CD4-positive, alpha-beta memory T cell (primary cell): ENCODE data around the gene ARL8B. TPM values are rescaled to one million over a fixed set of nuclear protein-coding genes. Genes with fewer than 3 reads are reported as not detected.

ENCODE experiments used
- CTCF ChIA-PET: fragments of 350-600 bp; sonication (Branson Sonifier 250); formaldehyde crosslinking; loops from one replicate; lab custom pipeline; 2021; ENCODE audit warnings: inconsistent platforms; ENCODE audit not compliant: partially characterized antibody; lab: Charles Lee
- POLR2A ChIA-PET: fragments of 350-600 bp; sonication (Branson Sonifier 250); formaldehyde crosslinking; loops from one replicate; lab custom pipeline; 2021; ENCODE audit not compliant: partially characterized antibody; lab: Charles Lee
- DNase-seq, 5 donors: peaks; one replicate each; pipeline versions ENCODE4 v3.0.0 to v3.0.0-alpha.2; 2020 to 2022; ENCODE audit warnings: mixed read lengths in 1 of 5
- H3K27ac ChIP-seq: one replicate; pipeline ENCODE4 v1.7.0; 2013; ENCODE audit warnings: low read depth, low read length
- H3K27me3 ChIP-seq: 2 replicates; pipeline ENCODE4 v1.7.0; 2013; ENCODE audit warnings: mild to moderate bottlenecking, low read length, moderate library complexity; ENCODE audit not compliant: insufficient read depth
- H3K36me3 ChIP-seq: 2 replicates; pipeline ENCODE4 v1.7.0; 2013; ENCODE audit warnings: mild to moderate bottlenecking, low read length, moderate library complexity; ENCODE audit not compliant: insufficient read depth
- H3K4me1 ChIP-seq: 2 replicates; pipeline ENCODE4 v1.7.0; 2013; ENCODE audit warnings: mild to moderate bottlenecking, low read length, moderate library complexity; ENCODE audit not compliant: insufficient read depth
- H3K4me3 ChIP-seq, 2 donors: one replicate each; pipeline ENCODE4 v1.7.0; 2013; ENCODE audit warnings: low read length in 2 of 2, mild to moderate bottlenecking in 1 of 2
- H3K9me3 ChIP-seq, 2 donors: one replicate each; pipeline ENCODE4 v1.7.0; 2013; ENCODE audit warnings: low read length in 2 of 2, control low read depth in 1 of 2; ENCODE audit not compliant: control insufficient read depth in 1 of 2
- H3K27ac Mint-ChIP-seq, 7 donors: one replicate each; pipeline ENCODE4 v1.8.0; 2020 to 2021; ENCODE audit warnings: mixed read lengths in 7 of 7, mild to moderate bottlenecking in 6 of 7, inconsistent platforms in 3 of 7, moderate library complexity in 3 of 7
- H3K27me3 Mint-ChIP-seq, 2 donors: one replicate each; pipeline ENCODE4 v1.8.0; 2020 to 2021; ENCODE audit warnings: mixed read lengths in 2 of 2
- H3K36me3 Mint-ChIP-seq, 2 donors: one replicate each; pipeline ENCODE4 v1.8.0; 2020 to 2021; ENCODE audit warnings: mixed read lengths in 2 of 2, inconsistent platforms in 1 of 2, mild to moderate bottlenecking in 1 of 2
- H3K4me1 Mint-ChIP-seq, 4 donors: one replicate each; pipeline ENCODE4 v1.8.0; 2020 to 2021; ENCODE audit warnings: mixed read lengths in 4 of 4, mild to moderate bottlenecking in 1 of 4
- H3K4me3 Mint-ChIP-seq, 8 donors: one replicate each; pipeline ENCODE4 v1.8.0; 2020 to 2021; ENCODE audit warnings: mixed read lengths in 8 of 8, mild to moderate bottlenecking in 7 of 8, moderate library complexity in 6 of 8, inconsistent platforms in 3 of 8
- H3K9me3 Mint-ChIP-seq, 8 donors: one replicate each; pipeline ENCODE4 v1.8.0; 2020 to 2021; ENCODE audit warnings: mixed read lengths in 8 of 8, mild to moderate bottlenecking in 5 of 8, inconsistent platforms in 3 of 8, moderate library complexity in 1 of 8
- intact Hi-C: fragments of 100-400 bp; cut with micrococcal nuclease; formaldehyde crosslinking; loops from one replicate; pipeline ENCODE4 v1.15.1; 2023
- polyA plus RNA-seq, 2 donors: library from polyadenylated mRNA; unstranded; fragments of 300-500 nt; fragmentation: Illumina TruSeq; gene quantifications; one replicate each; pipeline ENCODE4 v1.2.3, GENCODE V29; 2021
- total RNA-seq, 2 experiments: library from RNA; stranded (reverse); gene quantifications; one replicate each; pipeline ENCODE4 v1.2.3, GENCODE V29; 2021

ARL8B gene
- total and polyA plus RNA-seq, 4 experiments from 2014 or later = 46.1 to 60.9 (median 58.0) TPM

GRCh38 chr3:5198986-5199731, 77.1 kb downstream of the ARL8B start:
- Histone ChIP-seq H3K4me3 (no peak overlapping the region), H3K27ac (peak overlapping the region; percentile 54), H3K36me3 (peaks cover 30% of the 10 kb centered on the region), H3K4me1 (peaks cover 66% of the 10 kb centered on the region), H3K9me3 (no peaks in the 10 kb centered on the region), H3K27me3 (no peaks in the 10 kb centered on the region)
- ChIA-PET CTCF (interaction anchor here (1.0 to 1.6 kb wide), 2 partner anchors 13 to 63 kb away, joined by 4 to 5 read pairs; no protein-coding TSS in a partner anchor), POLR2A (interaction anchor here (1.1 to 8.4 kb wide), 3 partner anchors 9 to 26 kb away, joined by 3 to 206 read pairs (median 3); partner anchors contain the start of gene EDEM1)
- H3K4me1 Mint-ChIP-seq = peaks cover 49 to 76% (median 64%) of the 10 kb centered on the region in 4 donors
- peaks cover 0 to 5% (median 0%) of the 10 kb centered on the region in 8 donors for H3K9me3 Mint-ChIP-seq
- peaks cover 52 to 70% of the 10 kb centered on the region in 2 donors for H3K36me3 Mint-ChIP-seq
- peak overlapping the region; percentile 88 to 98 (median 94) for H3K27ac Mint-ChIP-seq
- no peaks in the 10 kb centered on the region for H3K27me3 Mint-ChIP-seq
- intact Hi-C loops = no loop called here
- peak in 1 of 5 donors; percentile 22 for DNase-seq
- H3K4me3 Mint-ChIP-seq = peak overlapping the region in 6 of 8 donors; percentile 29 to 81 (median 54)

- intact Hi-C loops = no loop called here
- H3K4me1 Mint-ChIP-seq = peaks cover 32 to 54% (median 44%) of the 10 kb centered on the region in 4 donors
These were observed 79.4 kb downstream of the ARL8B start for GRCh38 chr3:5201536-5201935.

GRCh38 chr3:5202222-5202621, 80.1 kb downstream of the ARL8B start:
- Mint-ChIP-seq H3K36me3 (peaks cover 67 to 77% of the 10 kb centered on the region in 2 donors), H3K4me1 (peaks cover 26 to 47% (median 38%) of the 10 kb centered on the region in 4 donors), H3K9me3 (peaks cover 0 to 2% (median 0%) of the 10 kb centered on the region in 8 donors), H3K27ac (peak overlapping the region; percentile 18 to 86 (median 68)), H3K27me3 (no peaks in the 10 kb centered on the region), H3K4me3 (no peak overlapping the region)
- Histone ChIP-seq H3K27ac (no peak overlapping the region), H3K9me3 (no peaks in the 10 kb centered on the region), H3K36me3 (peaks cover 58% of the 10 kb centered on the region), H3K4me1 (peaks cover 35% of the 10 kb centered on the region), H3K4me3 (no peak overlapping the region), H3K27me3 (no peaks in the 10 kb centered on the region)
- ChIA-PET CTCF (no interaction called here), POLR2A (interaction anchor here (8.4 kb wide), 1 partner anchor 15 kb away, joined by 206 read pairs; the partner anchor contains the start of gene EDEM1)
- intact Hi-C loops = no loop called here
- no peak for DNase-seq

More at GRCh38 chr3:5201536-5201935, 79.4 kb downstream of the ARL8B start:
- ChIA-PET POLR2A (interaction anchor here (8.4 kb wide), 1 partner anchor 14 kb away, joined by 206 read pairs; the partner anchor contains the start of gene EDEM1), CTCF (no interaction called here)
- Mint-ChIP-seq H3K4me3 (no peak overlapping the region), H3K27ac (peak overlapping the region; percentile 18 to 86 (median 70)), H3K36me3 (peaks cover 67 to 75% of the 10 kb centered on the region in 2 donors), H3K9me3 (peaks cover 0 to 5% (median 0%) of the 10 kb centered on the region in 8 donors), H3K27me3 (no peaks in the 10 kb centered on the region)
- Histone ChIP-seq H3K9me3 (no peaks in the 10 kb centered on the region), H3K4me3 (no peak overlapping the region), H3K27me3 (no peaks in the 10 kb centered on the region), H3K4me1 (peaks cover 42% of the 10 kb centered on the region), H3K27ac (no peak overlapping the region), H3K36me3 (peaks cover 51% of the 10 kb centered on the region)
- DNase-seq = no peak

GRCh38 chr3:5205165-5205941, 83.3 kb downstream of the ARL8B start:
- Mint-ChIP-seq H3K9me3 (no peaks in the 10 kb centered on the region), H3K36me3 (peaks cover 81 to 83% of the 10 kb centered on the region in 2 donors), H3K27me3 (no peaks in the 10 kb centered on the region), H3K4me3 (no peak overlapping the region), H3K27ac (peak overlapping the region; percentile 18 to 77 (median 72)), H3K4me1 (peaks cover 3 to 23% (median 10%) of the 10 kb centered on the region in 4 donors)
- intact Hi-C loops = no loop called here
- ChIA-PET CTCF (no interaction called here), POLR2A (interaction anchor here (1.2 to 1.5 kb wide), 2 partner anchors 14 to 17 kb away, joined by 3 to 5 read pairs; no protein-coding TSS in a partner anchor)
- no peak for DNase-seq
- Histone ChIP-seq H3K4me1 (peaks cover 4% of the 10 kb centered on the region), H3K9me3 (no peaks in the 10 kb centered on the region), H3K27me3 (no peaks in the 10 kb centered on the region), H3K27ac (no peak overlapping the region), H3K36me3 (peaks cover 89% of the 10 kb centered on the region), H3K4me3 (no peak overlapping the region)

GRCh38 chr3:5210926-5211325, 88.8 kb downstream of the ARL8B start:
- intact Hi-C loops = no loop called here
- Mint-ChIP-seq H3K4me3 (no peak overlapping the region), H3K27ac (peak overlapping the region in 3 of 7 donors; percentile 5 to 47 (median 25)), H3K9me3 (no peaks in the 10 kb centered on the region), H3K36me3 (peaks cover 93 to 94% of the 10 kb centered on the region in 2 donors), H3K4me1 (peaks cover 0 to 12% (median 6%) of the 10 kb centered on the region in 4 donors), H3K27me3 (no peaks in the 10 kb centered on the region)
- ChIA-PET POLR2A (no interaction called here), CTCF (no interaction called here)
- no peaks in the 10 kb centered on the region for H3K4me1 ChIP-seq
- H3K9me3 ChIP-seq = no peaks in the 10 kb centered on the region
- H3K27me3 ChIP-seq = no peaks in the 10 kb centered on the region
- no peak for DNase-seq
- H3K36me3 ChIP-seq = peaks cover 95% of the 10 kb centered on the region
- H3K27ac ChIP-seq = no peak overlapping the region
- no peak overlapping the region for H3K4me3 ChIP-seq

- Mint-ChIP-seq H3K27ac (peak overlapping the region; percentile 2 to 86 (median 68)), H3K27me3 (no peaks in the 10 kb centered on the region), H3K36me3 (peaks cover 86 to 93% of the 10 kb centered on the region in 2 donors), H3K4me3 (no peak overlapping the region), H3K9me3 (no peaks in the 10 kb centered on the region), H3K4me1 (peaks cover 6 to 12% (median 7%) of the 10 kb centered on the region in 4 donors)
- Histone ChIP-seq H3K36me3 (peaks cover 93% of the 10 kb centered on the region), H3K27me3 (no peaks in the 10 kb centered on the region), H3K9me3 (no peaks in the 10 kb centered on the region), H3K4me3 (no peak overlapping the region), H3K4me1 (no peaks in the 10 kb centered on the region), H3K27ac (no peak overlapping the region)
- intact Hi-C loops = no loop called here
- ChIA-PET CTCF (interaction anchor here (0.6 to 1.2 kb wide), 2 partner anchors 14 to 93 kb away, joined by 3 to 4 read pairs; no protein-coding TSS in a partner anchor), POLR2A (interaction anchor here (0.7 to 1.2 kb wide), 2 partner anchors 21 to 25 kb away, joined by 3 to 5 read pairs; partner anchors contain the start of gene EDEM1)
- no peak for DNase-seq
These were observed 90.8 kb downstream of the ARL8B start for GRCh38 chr3:5212628-5213573.
